Right lobe of liver (tissue), 6 donors: ENCODE data around the gene RBMS3. TPM values are rescaled to one million over a fixed set of nuclear protein-coding genes. Genes with fewer than 3 reads are reported as not detected.

Experiments
- ATAC-seq, 4 donors: fragments of 200-7000 bp; cut with Tn5 transposase; one replicate each; pipeline ENCODE4 v1.9.1; 2020; ENCODE audit warnings: mild to moderate bottlenecking in 4 of 4, moderate library complexity in 4 of 4
- DNase-seq, 3 donors: peaks; one replicate each; pipeline ENCODE4 v3.0.0-alpha.2; 2020
- H3K27ac ChIP-seq, 3 donors: fragments of 200-600 bp; one replicate each; pipeline ENCODE4 v1.8.0; 2022
- H3K27me3 ChIP-seq, 2 donors: fragments of 200-600 bp; one replicate each; pipeline ENCODE4 v1.8.0; 2022
- H3K36me3 ChIP-seq, 4 donors: fragments of 200-600 bp; sonication (generic) in 1 of 4; one replicate each; pipeline versions ENCODE4 v1.5.1 to v1.8.0; 2017 to 2022; ENCODE audit warnings: control low read depth in 1 of 4
- H3K4me1 ChIP-seq, 4 donors: fragments of 200-600 bp; sonication (generic) in 1 of 4; one replicate each; pipeline versions ENCODE4 v1.5.1 to v1.8.0; 2017 to 2022; ENCODE audit warnings: control low read depth in 1 of 4
- H3K4me3 ChIP-seq, 3 donors: fragments of 200-600 bp; one replicate each; pipeline ENCODE4 v1.8.0; 2022
- H3K9me3 ChIP-seq, 4 donors: fragments of 200-600 bp; sonication (generic) in 1 of 4; one replicate each; pipeline versions ENCODE4 v1.5.1 to v1.8.0; 2017 to 2022; ENCODE audit warnings: control low read depth in 1 of 4
- POLR2A ChIP-seq: fragments of 450-650 bp; IDR thresholded peaks from one replicate; pipeline ENCODE4 v1.6.1; 2017; ENCODE audit warnings: antibody characterized with exemption, mild to moderate bottlenecking
- WGBS: methylation state at CpG from one replicate; pipeline ENCODE4 v1.1.6; 2018; ENCODE audit warnings: low coverage, low lambda C conversion rate; ENCODE audit not compliant: insufficient coverage; ENCODE audit errors: missing lambda C conversion rate; 5-methylcytosine and 5-hydroxymethylcytosine counted together
- intact Hi-C, 2 donors: fragments of 100-400 bp; cut with DNase I; formaldehyde crosslinking; loops; one replicate each; pipeline versions ENCODE4 v1.11.2 to v1.14.1; 2022
- total RNA-seq, 6 experiments: library from RNA; depleted of rRNA in 2 of 6; stranded (reverse); fragments of >200 nt in 2 of 6; fragmentation: NEBNext Ultra II Directional in 3 of 6; extraction: Animal tissue kit (Norgen Biotek cat#: 25700) in 3 of 6; gene quantifications; one replicate each; pipeline versions ENCODE4 v1.1.0 to v1.2.4, GENCODE V29; 2016 to 2023
- TF ChIP-seq, protein P1 (sequence below), 4 donors: fragments of 200-600 bp in 3 of 4; fragments of 450-650 bp in 1 of 4; IDR thresholded peaks; one replicate each; pipeline versions ENCODE4 v1.5.1 to v1.8.0; 2016 to 2022; ENCODE audit warnings: antibody characterized with exemption in 4 of 4, mild to moderate bottlenecking in 2 of 4
- donor health status: DM: no; HTN: yes; CAD: no.
- donor health status: DM: no; HTN: no; CAD: no.
- donor health status: DM: no; HTN: no; CAD: no.
- donor health status: DM: no; HTN: yes; CAD: no.
- donor health status: DM: no; HTN: yes; CAD: no.

The RBMS3 gene
- total RNA-seq, 6 experiments from 2014 or later = 6.3 to 11.5 (median 8.3) TPM

DNA sequence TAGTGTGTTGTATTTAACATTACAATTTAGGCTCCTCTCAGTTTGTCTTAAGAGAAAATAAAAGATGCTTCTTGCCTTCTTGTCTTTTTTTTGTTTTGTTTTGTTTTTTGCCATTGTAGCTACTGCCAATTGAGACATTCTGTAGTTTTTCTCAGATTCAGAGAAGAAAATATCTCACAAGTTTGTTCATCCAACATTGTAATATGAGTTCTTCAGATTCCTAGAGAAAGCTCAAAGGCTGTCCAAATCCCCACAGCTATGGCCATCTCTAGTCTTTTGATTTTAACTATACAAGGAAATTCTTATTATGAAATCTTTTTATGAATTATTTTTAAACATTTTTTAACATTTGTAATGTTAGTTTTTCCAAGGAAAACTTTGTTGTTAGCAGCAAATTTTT, 264.7 kb downstream of the RBMS3 start:
- no peaks in the 10 kb centered on the region for H3K4me1 ChIP-seq
- no peak for ATAC-seq
- DNase-seq = no peak
- no peaks in the 10 kb centered on the region for H3K9me3 ChIP-seq
- H3K27me3 ChIP-seq = no peaks in the 10 kb centered on the region
- intact Hi-C loops = no loop called here
- H3K4me3 ChIP-seq = no peak overlapping the region
- no peak for TF ChIP-seq POLR2A
- TF ChIP-seq, protein P1, sequence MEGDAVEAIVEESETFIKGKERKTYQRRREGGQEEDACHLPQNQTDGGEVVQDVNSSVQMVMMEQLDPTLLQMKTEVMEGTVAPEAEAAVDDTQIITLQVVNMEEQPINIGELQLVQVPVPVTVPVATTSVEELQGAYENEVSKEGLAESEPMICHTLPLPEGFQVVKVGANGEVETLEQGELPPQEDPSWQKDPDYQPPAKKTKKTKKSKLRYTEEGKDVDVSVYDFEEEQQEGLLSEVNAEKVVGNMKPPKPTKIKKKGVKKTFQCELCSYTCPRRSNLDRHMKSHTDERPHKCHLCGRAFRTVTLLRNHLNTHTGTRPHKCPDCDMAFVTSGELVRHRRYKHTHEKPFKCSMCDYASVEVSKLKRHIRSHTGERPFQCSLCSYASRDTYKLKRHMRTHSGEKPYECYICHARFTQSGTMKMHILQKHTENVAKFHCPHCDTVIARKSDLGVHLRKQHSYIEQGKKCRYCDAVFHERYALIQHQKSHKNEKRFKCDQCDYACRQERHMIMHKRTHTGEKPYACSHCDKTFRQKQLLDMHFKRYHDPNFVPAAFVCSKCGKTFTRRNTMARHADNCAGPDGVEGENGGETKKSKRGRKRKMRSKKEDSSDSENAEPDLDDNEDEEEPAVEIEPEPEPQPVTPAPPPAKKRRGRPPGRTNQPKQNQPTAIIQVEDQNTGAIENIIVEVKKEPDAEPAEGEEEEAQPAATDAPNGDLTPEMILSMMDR (IDR thresholded peaks at IDR 0.05) = no peak
- no peak overlapping the region for H3K27ac ChIP-seq
- no peaks in the 10 kb centered on the region for H3K36me3 ChIP-seq

DNA sequence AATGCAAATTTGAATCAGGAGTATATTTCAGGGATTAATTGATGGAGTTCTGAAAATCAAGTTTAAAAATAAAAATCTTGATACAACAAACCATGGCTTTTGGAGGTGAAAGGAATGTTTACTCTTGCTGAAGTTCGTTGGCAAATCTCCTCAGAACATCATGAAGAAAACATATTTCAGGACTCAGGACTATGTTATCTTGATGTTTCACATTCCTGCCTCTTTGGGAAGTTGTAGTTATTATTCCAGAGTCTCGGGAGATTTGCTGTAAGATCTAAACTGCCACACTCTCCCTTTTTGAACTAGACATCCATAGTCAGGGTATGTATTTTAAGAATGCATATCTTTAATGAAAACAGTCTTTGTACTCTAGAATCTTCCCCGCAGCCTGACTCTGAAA, 271.2 kb downstream of the RBMS3 start:
- no peak for ATAC-seq
- Histone ChIP-seq H3K4me3 (no peak overlapping the region), H3K4me1 (no peaks in the 10 kb centered on the region), H3K27ac (no peak overlapping the region), H3K36me3 (no peaks in the 10 kb centered on the region), H3K27me3 (no peaks in the 10 kb centered on the region), H3K9me3 (no peaks in the 10 kb centered on the region)
- WGBS = 36% methylated on average over 3 of the region's 3 CpGs
- intact Hi-C loops = no loop called here
- no peak for DNase-seq
- TF ChIP-seq, protein P1 (IDR thresholded peaks at IDR 0.05) = no peak
- TF ChIP-seq POLR2A = no peak

DNA sequence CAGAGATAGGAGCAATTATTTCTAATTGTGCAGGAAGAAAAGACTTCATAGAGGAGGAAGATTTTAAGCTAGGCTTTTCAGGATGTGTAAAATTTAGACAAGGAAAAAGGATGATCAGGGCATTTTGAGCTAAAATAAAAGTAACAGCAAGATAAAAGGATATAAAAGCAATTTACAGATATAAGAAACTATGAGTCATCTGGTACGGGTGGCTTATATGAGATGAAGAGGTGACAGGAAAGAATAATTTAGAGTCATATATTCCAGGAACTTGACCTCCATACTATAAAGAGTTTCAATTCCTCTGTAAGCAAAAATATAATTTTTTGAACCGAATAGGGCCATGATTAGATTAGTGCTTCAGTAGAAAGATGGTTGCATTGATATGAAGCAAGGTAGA, 273.7 kb downstream of the RBMS3 start:
- H3K27me3 ChIP-seq = no peaks in the 10 kb centered on the region
- no peak for ATAC-seq
- TF ChIP-seq POLR2A = no peak
- TF ChIP-seq, protein P1 (IDR thresholded peaks at IDR 0.05) = no peak
- intact Hi-C loops = no loop called here
- H3K4me3 ChIP-seq = no peak overlapping the region
- H3K4me1 ChIP-seq = no peaks in the 10 kb centered on the region
- WGBS = 28% methylated on average over 2 of the region's 2 CpGs
- H3K36me3 ChIP-seq = no peaks in the 10 kb centered on the region
- no peaks in the 10 kb centered on the region for H3K9me3 ChIP-seq
- no peak overlapping the region for H3K27ac ChIP-seq
- no peak for DNase-seq

DNA sequence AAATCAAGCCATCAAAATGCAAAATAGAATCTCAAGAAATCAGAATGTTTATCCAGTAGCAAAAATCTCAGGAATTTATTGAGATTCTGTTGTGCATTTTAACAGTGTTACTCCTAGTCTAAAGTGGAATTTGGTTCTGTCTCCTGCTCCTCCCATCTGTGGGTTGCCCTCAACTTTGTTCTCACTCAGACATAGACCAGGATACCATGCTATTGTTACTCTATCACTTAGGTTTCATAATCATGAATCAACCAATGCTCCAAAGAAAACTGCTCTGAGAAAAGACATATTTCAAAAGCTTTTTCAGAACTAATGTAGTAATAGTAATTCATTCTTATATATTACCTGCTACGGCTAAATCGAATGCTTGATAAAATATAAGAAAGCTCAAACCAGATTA, 274.7 kb downstream of the RBMS3 start:
- intact Hi-C loops = no loop called here
- Histone ChIP-seq H3K4me1 (no peaks in the 10 kb centered on the region), H3K4me3 (no peak overlapping the region), H3K27ac (no peak overlapping the region), H3K27me3 (no peaks in the 10 kb centered on the region), H3K9me3 (no peaks in the 10 kb centered on the region), H3K36me3 (no peaks in the 10 kb centered on the region)
- TF ChIP-seq, protein P1 (IDR thresholded peaks at IDR 0.05) = no peak
- no peak for TF ChIP-seq POLR2A
- 54% methylated on average over 2 of the region's 2 CpGs for WGBS
- no peak for ATAC-seq
- no peak for DNase-seq

DNA sequence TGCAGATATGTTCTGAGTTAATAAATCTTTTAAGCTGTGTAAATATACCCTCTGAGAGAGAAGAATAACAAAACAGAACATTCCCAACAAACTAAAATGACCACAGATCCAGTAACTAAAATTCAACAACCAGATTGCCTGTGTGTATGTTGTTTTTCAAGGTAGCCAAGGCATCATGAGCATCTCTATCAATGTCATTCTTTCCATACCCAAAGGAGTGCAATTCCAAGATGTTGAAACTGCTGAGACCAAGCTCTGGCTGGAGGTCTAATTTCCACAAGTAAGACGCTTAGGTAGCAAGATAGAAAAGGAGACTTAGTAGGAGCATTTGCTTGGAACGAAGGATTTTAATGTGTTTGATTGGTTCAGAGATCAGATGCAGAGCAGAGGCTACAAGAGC, 276.3 kb downstream of the RBMS3 start:
- Histone ChIP-seq H3K9me3 (no peaks in the 10 kb centered on the region), H3K4me1 (no peaks in the 10 kb centered on the region), H3K4me3 (no peak overlapping the region), H3K36me3 (no peaks in the 10 kb centered on the region), H3K27ac (no peak overlapping the region), H3K27me3 (no peaks in the 10 kb centered on the region)
- ATAC-seq = no peak
- WGBS = 55% methylated on average over 2 of the region's 2 CpGs
- intact Hi-C loops = no loop called here
- TF ChIP-seq POLR2A = no peak
- TF ChIP-seq, protein P1 (IDR thresholded peaks at IDR 0.05) = no peak
- DNase-seq = no peak
